Fibroblast of skin of back (primary cell): ENCODE measurements around the gene SERP2.
A peak's percentile ranks its signal among the peaks of the same experiment; 100 is the strongest.

Experiments
- DNase-seq: peaks from one replicate; pipeline ENCODE4 v3.0.0-alpha.2; 2013

Gene SERP2

DNA sequence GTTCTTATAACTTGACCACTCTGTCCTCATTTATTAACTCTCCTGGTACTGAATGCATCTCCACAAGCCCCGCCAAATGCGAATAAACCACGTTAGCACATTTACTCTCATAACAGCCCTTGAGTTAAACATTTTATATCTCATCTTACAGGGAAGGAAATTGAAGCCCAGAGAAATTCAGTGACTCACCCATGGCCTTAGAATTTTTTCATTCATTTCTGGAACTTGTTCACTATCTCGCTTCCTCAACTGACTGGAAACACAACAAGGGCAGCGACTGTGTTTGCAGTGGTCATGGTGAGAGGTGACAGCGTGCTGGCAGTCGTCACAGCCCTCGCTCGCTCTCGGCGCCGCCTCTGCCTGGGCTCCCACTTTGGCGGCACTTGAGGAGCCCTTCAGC, 39.5 kb downstream of the SERP2 start:
- DNase-seq, result no peak

DNA sequence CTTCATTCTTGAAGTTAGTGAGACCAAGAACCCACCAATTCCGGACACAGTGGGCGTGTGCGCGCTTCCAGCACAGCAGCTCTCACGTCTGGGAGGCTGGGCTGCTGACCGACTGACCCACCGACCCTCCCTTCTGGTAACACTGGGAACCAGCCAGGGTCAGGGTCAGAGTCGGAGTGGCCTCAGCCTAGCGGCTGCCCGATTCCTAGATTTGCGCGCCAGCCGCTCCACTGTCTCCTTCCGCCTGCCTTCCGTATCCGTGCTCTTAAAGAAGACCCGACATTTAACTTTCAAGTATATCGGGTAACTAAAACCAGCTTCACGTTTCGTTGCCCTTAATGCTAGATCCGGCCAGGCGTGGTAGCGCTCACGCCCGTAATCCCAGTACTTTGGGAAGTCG, 41.1 kb downstream of the SERP2 start:
- no peak for DNase-seq

DNA sequence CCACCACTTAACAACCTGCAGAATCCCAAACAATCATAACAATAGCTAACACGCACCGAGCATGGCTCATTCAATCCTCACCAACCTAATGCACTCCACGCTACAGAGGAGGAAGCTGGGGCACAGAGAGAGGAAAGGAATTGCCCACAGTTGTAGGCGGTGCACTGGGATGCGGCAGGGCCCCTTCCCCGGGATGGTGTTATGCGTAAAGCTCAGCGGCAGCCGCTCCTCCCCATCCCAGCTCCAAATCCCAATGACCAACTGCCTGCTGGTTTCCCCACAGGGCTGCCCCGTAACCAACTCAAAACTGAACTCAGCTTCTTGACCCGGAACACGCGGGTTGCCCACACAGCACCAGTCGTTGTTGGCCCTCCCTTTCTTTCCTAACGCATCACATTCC, 42.2 kb downstream of the SERP2 start:
- DNase-seq, result no peak

DNA sequence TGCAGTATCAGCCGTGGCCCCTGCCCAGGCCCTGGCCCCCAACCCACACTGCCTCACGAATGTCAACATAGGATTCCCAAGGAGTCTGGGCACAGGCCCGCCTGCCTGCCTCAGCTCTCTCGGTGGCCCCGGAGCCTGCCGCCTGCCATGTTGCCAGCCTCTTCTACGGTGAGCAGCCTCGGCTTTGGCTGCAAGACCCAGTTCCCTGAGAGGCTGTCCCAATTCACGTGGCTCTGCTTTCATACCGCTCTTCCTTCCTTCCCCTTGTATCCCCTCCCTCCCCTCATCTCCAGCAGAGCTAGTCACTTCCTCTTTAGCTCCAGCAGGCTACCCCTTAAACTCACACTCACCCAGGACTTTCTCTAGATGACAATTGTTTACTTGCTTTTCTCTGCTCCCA, 42.7 kb downstream of the SERP2 start:
- no peak for DNase-seq

DNA sequence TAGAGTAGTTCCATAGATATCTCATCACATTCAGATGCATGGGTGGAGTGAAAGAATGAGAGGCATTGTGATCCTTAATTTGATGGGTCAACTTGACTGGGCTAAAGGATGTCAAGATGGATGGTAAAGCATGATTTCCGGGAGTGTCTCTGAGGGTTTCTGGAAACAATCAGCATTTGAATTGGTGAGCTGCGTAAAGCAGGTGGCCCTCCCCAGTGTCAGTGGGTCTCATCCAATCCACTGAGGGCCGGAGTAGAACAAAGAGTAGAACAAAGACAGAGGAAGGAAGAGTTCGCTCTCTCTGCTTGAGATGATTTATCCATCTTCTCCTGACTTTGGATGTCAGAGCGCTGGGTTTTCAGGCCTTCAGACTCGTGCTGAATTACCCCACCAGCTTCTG, 43.1 kb downstream of the SERP2 start:
- DNase-seq, result no peak

DNA sequence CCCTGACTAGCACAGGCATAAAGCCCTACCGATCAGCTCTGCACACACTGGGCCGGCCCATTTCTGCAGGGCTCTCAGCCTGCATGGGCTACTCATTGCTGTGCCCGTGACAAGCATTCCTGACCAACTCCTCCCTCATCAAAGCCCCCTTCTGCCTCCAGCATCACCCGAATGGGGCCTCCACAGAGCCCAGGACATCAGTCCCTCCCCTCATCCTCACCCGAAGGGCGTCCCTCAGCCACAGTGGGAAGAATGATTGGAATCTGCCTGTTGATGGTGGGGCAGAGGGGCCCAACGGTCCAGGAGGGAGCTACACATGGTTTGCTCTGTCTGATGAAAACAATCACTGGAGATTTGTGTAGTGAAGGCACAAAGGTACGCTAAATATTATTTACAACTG, 43.8 kb downstream of the SERP2 start:
- peak; percentile 11 for DNase-seq

DNA sequence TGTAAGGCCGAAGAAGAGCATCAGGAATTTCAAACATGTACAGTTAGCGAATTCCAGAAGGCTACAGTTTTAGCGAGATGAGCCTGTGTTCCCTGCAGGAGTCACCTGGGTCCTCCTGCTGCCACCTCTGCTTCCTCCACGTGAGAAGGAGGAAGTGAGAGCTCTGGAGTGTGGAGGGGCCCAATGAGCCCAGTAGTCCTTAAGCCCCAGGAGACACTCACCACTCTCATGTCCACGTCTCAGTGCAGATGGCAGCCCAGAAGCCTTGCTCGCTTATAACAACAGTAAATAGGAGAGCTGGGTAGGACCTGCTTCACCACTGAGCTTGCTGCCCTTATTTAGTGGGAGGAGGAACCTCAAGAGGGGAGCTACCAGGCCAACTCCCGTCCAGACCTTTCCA, 44.3 kb downstream of the SERP2 start:
- DNase-seq, result no peak

DNA sequence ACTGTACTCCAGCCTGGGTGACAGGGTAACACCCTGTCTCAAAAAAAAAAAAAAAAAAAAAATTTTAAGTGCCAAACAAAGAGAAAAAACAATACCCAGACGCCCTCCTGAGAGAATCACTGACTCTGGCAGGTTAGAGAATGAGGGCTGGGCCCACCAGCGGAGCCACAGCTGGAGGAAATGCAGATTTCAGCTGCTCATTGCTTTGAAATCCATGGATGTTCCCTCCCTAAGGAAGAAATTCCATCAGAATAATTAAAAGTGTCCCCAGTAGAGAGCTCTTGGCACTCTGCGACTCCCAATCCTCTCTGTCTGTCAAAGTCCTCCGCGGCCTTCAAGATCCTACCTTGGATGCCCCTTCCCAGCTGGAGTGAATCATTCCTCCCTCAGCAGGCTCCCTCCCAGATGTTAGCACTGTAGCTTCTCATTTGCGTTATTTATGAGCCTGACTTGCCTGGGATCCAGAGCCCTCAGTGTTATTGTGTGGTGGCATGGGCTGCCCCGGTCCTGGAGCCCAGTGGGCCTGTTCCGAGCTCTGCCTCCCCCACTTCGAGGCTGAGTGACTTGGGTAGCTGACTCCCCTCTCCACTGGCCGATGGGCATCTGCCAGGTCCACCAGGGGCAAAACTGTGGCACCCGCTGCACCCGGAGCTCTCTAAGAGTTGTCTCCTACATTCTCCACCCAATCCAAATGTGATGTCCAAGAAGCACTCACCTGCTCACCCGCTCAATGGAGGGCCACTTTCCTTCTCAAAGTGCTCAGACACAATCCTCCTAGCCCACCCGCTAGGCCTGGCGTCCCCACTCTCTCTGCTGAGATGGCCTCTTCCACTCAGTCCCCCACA, 47.0 kb downstream of the SERP2 start:
- DNase-seq, result peak; percentile 11

DNA sequence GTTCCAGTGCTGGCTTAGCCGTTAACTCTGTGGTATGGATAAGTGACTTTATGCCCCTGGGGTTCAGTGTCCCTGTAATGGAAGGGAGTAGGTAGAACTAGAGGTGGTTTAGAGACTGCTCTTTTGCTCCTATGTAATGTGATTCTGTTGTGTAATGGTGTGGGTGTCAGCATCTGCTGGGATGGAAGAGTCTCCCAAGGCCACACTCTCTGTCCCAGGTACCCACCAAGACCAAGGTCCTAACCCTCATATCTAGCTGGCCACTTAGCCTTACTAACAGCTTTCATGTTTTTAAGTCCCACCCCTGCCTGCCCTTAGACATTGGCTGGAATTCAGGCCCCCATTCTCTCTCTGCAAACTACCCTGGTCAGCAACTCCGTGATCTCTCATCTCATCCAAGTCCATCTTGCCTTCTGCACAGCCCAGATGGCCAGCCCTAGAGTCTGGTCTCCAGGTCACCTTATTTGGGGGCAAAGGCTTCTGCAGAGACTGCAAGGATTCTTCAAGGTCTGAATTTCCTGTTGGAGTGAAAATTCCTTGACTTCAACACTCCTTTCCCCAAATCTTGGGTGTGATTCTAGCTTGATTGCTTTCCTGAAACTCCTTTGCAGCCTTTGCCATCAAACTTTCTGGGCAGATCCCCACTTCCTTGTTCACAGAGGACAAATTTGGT, 48.4 kb downstream of the SERP2 start:
- DNase-seq, result no peak

DNA sequence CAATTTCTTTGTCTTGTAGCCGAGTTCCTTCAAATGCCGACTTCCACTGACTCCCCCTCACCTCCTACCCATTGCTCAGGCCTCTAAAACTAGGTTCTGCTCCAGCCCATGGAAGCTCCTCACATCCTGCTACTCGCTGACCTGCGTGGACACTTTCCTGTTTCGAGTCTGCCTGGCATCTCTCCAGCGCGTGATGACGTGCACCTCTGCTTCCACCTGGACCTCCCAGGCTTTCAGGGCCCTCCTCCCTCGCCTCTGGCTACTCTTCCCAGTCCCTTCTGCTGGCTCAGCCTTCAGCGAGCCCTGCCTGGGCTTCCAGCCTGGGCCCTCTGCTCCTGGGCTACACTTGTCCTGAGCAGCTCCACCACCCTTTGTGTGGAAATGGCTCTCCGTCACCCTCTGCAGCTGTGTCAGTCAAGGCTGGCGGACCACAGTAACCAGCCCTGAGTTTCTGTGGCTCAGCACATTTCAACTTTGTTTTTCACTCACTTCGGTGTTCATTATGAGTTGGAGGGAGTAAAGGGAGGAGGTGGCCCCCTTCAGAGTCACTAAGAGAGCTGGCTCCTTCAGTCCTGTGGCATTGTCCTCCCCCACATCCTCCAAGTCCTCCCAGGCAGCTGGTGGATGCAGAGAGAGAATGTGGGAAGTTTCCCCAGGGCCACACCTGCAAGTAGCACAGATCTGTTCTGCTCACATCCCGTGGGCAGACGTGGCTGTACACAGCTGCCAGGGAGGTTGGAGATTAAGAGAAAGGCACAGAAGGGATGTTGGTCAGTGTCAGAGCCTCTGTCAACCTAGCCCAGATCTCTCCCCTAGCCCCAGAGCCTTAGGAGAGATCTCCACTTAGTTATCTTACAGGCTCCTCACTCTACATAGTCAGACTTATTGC, 49.4 kb downstream of the SERP2 start:
- DNase-seq, result no peak

DNA sequence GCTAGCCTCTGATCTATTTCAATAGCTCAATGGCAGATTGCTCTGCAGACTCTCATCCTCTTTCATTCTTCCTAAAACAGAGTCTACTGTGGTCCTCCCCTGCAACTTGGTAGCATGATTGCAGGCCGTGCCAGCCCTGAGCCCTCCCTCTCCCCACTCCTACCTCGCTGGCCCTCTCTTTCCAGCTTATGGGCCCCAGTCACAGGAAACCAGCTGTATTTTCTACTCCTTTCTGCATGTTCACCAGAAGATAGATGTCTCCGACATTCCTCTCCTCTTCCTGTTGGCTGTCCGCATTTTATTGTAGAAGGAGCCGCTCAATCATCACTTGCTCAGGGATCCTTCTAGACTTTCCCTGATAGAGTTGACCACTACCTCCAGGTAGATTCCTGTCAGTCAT, 50.2 kb downstream of the SERP2 start:
- DNase-seq, result no peak

DNA sequence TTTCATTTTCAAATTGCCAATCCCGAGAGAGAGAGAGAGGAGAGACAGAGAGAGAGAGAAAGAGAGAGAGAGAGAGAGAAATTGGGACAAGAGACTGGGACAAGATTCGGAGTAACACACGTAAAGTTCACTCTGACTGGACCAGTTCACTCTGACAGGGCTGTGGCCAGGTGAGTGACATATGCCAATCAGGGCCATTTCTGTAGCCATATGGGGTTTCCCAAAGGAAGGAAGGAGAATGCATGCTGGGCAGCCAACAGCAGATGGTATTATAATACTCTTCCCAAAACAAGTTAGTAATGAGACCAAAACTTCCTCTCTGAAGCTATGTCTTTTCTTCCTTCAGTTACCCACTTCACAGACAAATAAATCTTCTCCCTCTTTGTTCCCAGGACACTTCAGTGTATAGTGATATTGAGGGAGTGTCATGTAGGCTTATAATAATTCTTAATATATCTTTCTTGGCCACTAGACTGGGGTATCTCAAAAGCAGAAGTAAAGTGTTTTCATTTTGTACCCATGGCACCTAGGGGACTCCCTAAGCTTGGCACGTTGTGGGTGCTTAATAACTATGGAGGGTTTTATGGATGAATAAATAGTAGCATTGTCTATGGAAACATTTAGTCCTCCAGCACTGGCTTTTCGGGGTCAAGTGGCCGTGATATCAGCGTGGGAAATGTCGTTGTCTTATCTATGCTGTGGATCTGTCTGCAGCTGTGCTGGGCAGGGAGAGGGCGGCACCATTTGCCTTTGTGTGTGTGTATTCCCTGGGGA, 51.6 kb downstream of the SERP2 start:
- DNase-seq, result no peak

DNA sequence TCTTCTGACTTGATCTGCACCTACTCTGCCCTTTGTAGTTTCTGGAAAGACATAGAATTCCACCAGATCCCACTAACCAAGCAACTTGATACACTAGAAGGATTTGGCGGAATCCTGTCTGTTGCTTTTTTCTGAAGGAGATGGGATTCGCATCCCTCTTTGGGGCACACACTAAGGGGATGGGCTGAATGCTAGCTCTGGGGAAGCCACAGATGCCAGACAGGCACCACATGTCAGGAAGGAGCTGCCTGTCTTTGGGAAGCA, 52.1 kb downstream of the SERP2 start:
- no peak for DNase-seq

DNA sequence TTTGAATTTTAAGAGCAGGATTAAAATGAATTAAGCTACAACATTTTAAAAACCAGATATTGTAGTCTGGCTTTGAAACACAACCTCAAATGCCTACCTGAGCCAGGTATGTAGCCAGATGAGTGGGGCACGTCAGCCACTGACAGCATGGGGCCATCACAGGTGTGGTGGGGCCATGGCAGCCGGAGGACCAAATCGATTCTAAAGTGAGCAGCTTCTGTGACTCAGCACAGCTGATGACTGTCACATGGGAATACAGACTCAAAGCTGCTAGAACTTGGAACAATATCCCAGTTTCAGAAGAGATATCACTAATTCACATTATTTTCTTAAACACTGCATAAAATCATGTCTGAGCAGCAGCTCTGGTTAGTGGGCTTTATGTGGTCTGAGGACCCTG, 52.8 kb downstream of the SERP2 start:
- DNase-seq, result no peak

DNA sequence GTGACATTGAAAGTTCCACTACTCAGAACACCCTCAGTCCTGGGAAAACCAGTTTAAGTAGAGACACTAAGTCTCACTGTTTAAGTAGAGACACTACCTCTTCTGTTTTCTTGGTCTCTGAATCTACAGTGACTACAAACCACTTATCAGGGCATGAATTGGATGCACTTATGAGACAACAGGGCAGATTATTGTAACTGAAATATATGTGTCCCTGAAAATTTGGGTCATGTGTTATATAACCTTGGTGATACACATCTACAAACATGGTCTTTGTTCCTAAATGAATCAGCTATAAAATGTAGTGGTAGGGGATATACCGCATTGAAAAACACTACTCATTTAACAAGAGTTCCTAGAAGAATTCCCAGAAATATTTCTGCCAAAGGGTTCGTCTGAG, 55.7 kb downstream of the SERP2 start:
- no peak for DNase-seq

DNA sequence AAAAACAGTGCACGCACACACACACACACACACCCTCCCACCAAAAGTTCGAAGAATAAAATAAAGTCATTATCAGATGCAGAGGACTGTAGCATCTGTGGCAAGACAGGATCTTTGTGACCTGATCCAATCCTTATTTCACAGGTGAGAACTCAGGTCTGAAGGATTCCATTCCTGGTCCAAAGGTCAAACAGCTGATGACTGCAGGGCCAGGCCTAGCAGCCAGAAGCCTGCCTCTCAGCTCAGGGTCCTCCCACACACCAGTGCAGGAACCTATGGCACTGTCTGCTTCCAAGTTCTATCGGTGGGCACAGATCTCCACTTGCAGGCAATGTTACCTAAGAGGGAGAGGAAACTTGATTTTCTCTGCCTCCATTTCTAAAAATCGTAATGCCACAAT, 57.5 kb downstream of the SERP2 start:
- DNase-seq, result no peak

DNA sequence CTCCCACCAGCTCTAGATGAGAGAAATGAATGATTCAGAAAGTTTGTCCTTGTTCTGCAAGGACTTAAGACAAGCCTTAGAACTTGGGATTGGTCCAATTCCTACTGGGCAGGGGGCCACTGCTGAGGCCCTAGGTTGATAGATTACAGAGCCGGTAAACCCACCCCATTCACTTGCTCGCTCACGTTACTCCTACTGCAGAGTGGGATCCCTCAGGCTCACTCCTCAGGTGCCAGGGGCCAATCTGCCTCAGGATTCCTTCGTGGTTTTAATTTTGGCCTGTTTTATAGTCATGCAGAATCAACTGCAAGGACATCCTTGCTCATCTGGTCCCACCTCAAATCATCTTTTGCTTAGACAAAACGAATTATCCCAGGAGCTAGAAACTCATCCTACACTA, 59.0 kb downstream of the SERP2 start:
- DNase-seq, result no peak

DNA sequence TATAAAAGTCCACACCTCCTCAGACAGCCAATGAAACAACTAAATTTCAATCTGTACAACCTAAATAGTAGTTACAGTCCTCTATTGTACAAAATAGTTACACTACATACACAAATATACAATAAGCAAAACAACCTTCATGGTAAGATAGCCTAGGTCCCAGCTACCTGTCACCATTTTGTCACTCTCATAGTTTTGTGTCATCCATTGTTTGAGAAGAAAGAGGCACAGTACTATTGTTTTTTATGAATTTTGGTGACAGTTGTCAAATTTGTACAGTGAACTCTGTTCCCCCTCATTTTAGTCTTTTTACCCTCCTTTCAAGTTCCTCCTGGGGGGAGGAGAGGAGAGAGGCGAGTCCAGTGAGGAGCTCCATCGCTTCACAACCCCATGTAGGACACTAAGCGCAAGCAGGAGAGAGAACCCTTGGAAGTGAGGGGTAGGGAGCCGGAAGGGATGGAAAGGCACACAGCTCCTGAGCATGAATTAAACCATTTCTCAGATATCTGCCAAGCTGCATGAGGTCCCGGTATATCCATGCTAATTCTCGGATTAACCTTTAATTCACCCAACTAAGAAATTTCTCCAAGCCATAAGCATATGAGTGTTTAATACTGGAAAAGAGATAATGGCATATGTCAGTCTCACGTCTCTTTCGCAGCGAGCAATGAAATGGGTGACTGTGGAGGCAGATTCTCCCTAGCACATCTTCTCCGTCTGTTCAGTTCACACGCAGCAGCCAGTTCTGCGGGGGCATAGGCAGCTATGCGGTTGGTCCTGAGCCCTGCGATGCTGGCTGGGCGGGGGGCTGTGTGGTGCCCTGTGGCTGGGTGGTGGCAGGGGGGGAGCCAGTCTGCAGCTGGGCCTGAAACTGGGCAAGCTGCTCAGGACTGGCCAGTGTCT, 60.5 kb downstream of the SERP2 start:
- DNase-seq, result no peak

DNA sequence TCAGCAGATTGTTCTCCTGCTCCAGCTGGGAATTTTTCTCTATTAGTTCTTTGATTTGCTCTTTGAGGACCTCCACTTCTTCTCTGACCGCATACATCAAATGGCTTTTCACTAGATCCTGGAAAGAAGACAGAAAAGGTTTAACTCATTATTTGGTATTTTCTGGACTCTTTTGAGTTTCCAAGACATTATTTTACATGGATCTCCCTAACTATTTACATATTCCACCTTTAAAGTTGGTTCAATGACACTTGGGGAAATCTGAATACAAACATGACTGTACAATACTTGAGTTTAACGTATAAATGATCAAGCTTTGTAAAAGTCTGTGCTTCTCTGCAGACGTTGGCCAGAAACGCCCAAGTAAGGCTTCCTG, 61.1 kb downstream of the SERP2 start:
- no peak for DNase-seq

DNA sequence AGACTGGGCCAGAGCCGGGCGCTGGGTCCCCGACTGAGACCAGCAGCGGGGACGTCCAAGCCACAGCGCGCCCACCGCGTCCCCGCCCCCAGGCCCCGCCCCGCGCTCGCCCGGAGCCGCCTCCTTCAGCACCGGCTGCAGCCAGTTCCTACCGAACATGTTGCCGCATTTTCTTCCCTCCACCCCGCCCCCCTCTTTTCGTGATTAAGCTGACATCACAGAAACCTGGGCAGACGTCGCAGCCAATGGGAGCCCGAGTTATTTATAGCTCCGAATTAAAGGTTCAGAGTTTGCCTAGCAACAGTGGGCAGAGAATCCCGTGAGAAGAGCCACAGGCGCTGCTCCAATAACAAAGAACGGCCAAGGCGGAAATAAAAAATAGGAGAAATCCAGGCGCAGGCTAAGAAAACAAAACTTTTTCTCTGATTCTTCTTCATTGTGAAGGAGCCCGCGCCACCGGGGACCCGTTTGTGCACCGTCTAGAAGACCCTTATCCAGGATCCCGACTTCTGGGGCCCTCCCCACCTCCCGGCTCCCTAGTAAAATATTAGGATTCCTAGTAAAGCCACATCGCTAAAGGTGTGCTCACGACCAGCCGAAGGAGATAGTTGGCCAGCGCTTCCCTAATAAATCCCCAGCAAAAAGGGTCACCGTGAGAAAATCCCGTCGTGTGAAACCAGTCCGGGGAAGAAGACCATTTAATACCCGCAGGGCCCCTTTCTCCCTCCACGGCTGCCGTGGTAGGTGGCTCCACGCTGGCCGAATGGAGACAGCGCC, 61.7 kb downstream of the SERP2 start:
- peak; percentile 97 for DNase-seq

DNA sequence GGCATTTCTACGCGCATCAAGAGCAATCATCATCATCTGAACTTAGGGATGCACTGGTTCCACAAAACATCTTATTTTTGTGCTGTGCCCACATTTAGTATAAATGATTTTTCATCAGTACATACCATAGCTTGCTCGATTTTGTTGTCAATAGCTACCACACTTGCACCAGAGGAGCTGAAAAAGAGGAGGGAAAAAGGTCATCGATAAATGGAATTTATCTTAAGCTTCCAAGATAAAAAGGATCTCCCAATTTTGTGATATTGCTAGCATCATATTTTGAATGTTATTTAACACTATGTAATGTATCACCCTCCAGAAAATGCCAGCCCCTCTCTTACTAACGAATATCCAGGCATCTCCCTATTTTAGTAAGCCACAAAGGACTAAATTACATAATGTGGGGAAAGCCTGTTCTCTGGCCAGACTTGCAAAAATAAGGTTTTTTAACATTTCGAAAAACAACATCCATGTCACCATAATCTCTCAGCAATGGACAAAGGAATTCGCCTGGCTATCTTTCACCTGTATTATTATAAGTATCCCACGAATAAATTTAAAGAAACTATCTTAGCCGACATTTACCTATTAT, 62.4 kb downstream of the SERP2 start:
- no peak for DNase-seq
